Mucosa of descending colon (tissue), 3 donors: ENCODE data around the gene SPRTN. TPM values are rescaled to one million over a fixed set of nuclear protein-coding genes. Genes with fewer than 3 reads are reported as not detected.
A peak's percentile ranks its signal among the peaks of the same experiment; 100 is the strongest.
"Not testable (repeated sequence)": the region's sequence is repeated elsewhere in the genome, so short reads cannot be mapped to it uniquely, and the experiment has no call there.

ENCODE experiments used
- ATAC-seq: fragments of 200-7000 bp; cut with Tn5 transposase; one replicate; pipeline ENCODE4 v1.9.1; 2020; ENCODE audit warnings: mild to moderate bottlenecking, moderate library complexity
- DNase-seq, 3 donors: peaks; one replicate each; pipeline ENCODE4 v3.0.0-alpha.2; 2020
- H3K36me3 ChIP-seq: fragments of 200-600 bp; one replicate; pipeline ENCODE4 v1.8.0; 2021; ENCODE audit warnings: low read depth, mild to moderate bottlenecking
- H3K4me1 ChIP-seq: fragments of 200-600 bp; one replicate; pipeline ENCODE4 v1.8.0; 2021; ENCODE audit warnings: low read depth, mild to moderate bottlenecking
- H3K4me3 ChIP-seq: fragments of 200-600 bp; one replicate; pipeline ENCODE4 v1.8.0; 2021; ENCODE audit warnings: mild to moderate bottlenecking
- H3K9me3 ChIP-seq: fragments of 200-600 bp; one replicate; pipeline ENCODE4 v1.8.0; 2021; ENCODE audit warnings: mild to moderate bottlenecking
- intact Hi-C, 2 donors: fragments of 100-400 bp; cut with DNase I in 1 of 2; cut with micrococcal nuclease in 1 of 2; formaldehyde crosslinking; loops; one replicate each; pipeline versions ENCODE4 v1.11.0 to v1.11.1; 2022; cut with DNase I, micrococcal nuclease
- total RNA-seq, 3 donors: library from RNA; stranded (reverse); fragmentation: NEBNext Ultra II Directional in 2 of 3; extraction: Animal tissue kit (Norgen Biotek cat#: 25700) in 2 of 3; gene quantifications; one replicate each; pipeline versions ENCODE4 v1.2.1 to v1.2.4, GENCODE V29; 2021 to 2023
- TF ChIP-seq, protein P1 (sequence below): fragments of 200-600 bp; IDR thresholded peaks from one replicate; pipeline ENCODE4 v1.8.0; 2022; ENCODE audit warnings: antibody characterized with exemption, mild to moderate bottlenecking
- donor health status: DM: no; HTN: no; CAD: no; lungs with moderate emphysema.
- donor health status: DM: no; HTN: no; CAD: no.
- donor health status: DM: no; HTN: yes; CAD: no.

The SPRTN gene
- total RNA-seq, 3 donors from 2014 or later = 10.7 to 13.1 (median 11.5) TPM

DNA sequence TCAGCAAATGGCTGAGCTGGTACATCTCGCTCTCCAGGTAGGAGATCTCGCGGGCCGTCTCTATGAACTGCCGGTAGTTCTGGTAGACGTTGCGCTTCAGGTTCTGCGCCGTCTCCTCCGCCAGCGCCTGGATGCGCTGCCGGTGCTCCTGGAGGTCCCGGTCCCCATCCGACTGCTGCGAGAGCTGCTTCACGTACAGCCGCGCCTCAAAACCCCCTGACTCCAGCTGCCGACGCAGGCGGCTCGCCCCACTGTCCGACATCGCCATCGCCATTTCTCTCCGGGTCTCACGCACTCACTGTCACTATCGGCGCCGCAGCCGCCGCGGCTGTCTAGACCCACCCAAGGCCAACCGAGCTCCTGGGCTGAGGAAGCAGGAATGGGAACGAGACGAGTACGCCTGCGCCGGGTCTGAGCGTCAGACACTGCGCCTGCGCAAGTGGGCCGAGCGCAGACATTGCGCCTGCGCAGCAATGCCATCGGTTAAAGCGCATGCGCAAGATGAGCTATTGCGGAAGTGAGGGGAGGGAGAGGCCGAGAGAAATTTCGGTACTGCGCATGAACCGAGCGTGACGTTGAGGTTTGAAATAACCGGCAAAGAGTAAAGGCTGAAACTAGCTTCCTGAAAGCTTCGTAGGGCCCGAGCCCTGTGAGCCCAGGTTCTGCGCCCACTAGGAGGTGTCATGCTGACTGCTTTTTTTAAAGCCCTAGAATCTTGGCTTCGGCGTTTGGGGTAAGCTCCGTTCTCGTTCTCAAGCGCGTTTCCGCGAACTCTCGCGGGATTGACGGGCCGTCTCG, 422 bp upstream of the SPRTN start, which contains the start of gene EXOC8:
Gene EXOC8, minus strand, starts transcription at position 381 of the 798 bp plus-strand sequence. Its CDS starts 107 bp downstream, at position 274.
- Histone ChIP-seq H3K9me3 (no peaks in the 10 kb centered on the region), H3K4me1 (peaks cover 44% of the 10 kb centered on the region), H3K36me3 (no peaks in the 10 kb centered on the region), H3K4me3 (peak within 1 kb of the TSS; percentile 88)
- ATAC-seq (peak; percentile 93), DNase-seq (peak; percentile 96 to 100 (median 96))
- intact Hi-C loops = no loop called here
- TF ChIP-seq, protein P1, sequence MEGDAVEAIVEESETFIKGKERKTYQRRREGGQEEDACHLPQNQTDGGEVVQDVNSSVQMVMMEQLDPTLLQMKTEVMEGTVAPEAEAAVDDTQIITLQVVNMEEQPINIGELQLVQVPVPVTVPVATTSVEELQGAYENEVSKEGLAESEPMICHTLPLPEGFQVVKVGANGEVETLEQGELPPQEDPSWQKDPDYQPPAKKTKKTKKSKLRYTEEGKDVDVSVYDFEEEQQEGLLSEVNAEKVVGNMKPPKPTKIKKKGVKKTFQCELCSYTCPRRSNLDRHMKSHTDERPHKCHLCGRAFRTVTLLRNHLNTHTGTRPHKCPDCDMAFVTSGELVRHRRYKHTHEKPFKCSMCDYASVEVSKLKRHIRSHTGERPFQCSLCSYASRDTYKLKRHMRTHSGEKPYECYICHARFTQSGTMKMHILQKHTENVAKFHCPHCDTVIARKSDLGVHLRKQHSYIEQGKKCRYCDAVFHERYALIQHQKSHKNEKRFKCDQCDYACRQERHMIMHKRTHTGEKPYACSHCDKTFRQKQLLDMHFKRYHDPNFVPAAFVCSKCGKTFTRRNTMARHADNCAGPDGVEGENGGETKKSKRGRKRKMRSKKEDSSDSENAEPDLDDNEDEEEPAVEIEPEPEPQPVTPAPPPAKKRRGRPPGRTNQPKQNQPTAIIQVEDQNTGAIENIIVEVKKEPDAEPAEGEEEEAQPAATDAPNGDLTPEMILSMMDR = no peak

DNA sequence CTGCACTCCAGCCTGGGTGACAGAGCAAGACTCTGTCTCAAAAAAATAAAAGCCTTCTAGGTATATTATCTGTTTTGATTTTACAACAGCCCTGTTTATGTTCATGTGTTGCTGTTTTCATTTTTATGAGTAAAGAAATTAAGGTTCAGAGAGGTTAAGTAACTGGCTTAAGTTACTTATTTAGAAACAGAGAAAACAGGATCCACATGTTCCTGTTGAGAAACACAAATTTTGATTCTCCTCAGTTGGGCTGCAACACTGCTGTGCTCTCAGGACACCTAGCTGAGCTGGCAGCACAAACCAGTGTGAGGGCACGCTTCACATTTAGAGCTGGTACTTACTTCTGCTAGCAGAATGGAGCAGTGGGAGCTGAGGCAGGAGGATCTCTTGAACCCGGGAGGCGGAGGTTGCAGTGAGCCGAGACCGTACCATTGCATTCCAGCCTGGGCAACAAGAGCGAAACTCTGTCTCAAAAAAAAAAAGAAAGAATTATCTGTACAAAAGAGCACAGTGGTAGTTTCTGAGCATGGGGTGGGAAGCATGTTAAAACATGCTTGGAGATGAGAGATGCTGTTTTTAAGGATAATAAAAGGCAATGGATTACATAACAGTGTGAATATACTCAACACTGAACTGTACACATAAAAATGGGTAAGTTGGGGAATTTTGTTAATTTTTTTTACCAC, 2.4 kb downstream of the SPRTN start:
- no peaks in the 10 kb centered on the region for H3K36me3 ChIP-seq

DNA sequence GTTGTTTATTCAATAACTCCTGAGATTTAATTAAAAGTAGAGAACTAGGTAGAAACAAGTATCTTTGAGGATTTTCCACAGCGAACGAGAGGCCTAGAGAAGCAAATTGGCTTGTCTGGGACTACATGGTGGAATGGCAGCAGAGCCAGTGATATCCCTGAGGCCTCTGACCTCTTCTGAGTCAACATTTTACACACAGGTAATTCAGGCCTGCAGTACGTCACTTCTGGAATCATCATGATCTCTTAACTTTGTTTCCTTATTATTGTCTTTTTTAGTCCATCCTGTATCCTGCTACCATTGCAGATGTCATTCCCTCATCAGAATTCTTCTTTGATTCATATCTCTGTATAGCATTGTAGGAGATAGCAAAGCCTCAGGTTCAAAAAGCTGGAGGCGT, 9.9 kb downstream of the SPRTN start:
- DNase-seq = no peak
- H3K4me1 ChIP-seq = no peaks in the 10 kb centered on the region
- H3K4me3 ChIP-seq = no peak overlapping the region
- intact Hi-C loops = no loop called here
- no peaks in the 10 kb centered on the region for H3K36me3 ChIP-seq
- peak; percentile 78 for ATAC-seq
- TF ChIP-seq, protein P1 = no peak
- no peaks in the 10 kb centered on the region for H3K9me3 ChIP-seq

More for the DNA sequence above, 2.4 kb downstream of the SPRTN start:
- H3K9me3 ChIP-seq = no peaks in the 10 kb centered on the region
- DNase-seq = no peak
- no peak for ATAC-seq
- H3K4me1 ChIP-seq = peaks cover 25% of the 10 kb centered on the region
- TF ChIP-seq, protein P1 = no peak
- intact Hi-C loops = no loop called here
- H3K4me3 ChIP-seq = no peak overlapping the region

DNA sequence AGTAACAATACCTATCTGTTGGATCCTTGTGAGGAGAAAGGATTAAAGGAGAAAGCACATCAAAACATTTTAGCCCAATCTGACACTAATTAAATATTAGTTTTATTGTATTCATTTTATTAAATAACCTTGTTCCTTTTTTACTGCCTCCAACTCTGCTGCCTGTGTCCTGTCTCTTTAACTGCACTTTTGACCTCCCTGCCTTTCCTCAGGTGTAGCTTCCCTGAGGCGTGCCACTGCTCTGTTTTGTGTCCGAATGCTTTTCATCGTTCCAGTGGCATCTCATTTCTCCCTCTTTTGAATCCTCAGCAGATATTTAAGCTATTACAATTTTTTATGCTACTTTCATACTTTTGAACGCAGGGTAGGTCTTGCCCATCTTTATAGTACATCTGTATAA, 10.3 kb downstream of the SPRTN start:
- H3K4me1 ChIP-seq = no peaks in the 10 kb centered on the region
- DNase-seq = no peak
- H3K4me3 ChIP-seq = no peak overlapping the region
- H3K9me3 ChIP-seq = no peaks in the 10 kb centered on the region
- peak; percentile 56 for ATAC-seq
- intact Hi-C loops = no loop called here
- TF ChIP-seq, protein P1 = no peak
- H3K36me3 ChIP-seq = no peaks in the 10 kb centered on the region

DNA sequence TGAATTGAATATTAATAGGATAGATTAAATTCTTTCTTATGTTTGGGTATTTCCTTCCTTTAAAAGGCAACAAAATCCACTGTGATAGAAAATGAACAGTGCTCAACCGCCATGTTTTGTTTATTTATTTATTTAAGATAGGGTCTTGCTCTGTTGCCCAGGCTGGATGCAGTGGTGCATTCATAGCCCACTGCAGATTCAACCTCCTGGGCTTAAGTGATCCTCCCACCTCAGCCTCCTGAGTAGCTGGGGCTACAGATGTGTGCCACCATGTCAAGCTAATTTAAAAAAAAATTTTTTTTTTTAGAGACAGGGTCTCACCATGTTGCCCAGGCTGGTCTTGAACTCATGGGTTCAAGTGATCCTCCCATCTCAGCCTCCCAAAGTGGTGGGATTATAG, 10.8 kb downstream of the SPRTN start:
- H3K4me3 ChIP-seq, ATAC-seq, intact Hi-C loops, H3K36me3 ChIP-seq, DNase-seq, H3K9me3 ChIP-seq, H3K4me1 ChIP-seq: not testable (repeated sequence)

DNA sequence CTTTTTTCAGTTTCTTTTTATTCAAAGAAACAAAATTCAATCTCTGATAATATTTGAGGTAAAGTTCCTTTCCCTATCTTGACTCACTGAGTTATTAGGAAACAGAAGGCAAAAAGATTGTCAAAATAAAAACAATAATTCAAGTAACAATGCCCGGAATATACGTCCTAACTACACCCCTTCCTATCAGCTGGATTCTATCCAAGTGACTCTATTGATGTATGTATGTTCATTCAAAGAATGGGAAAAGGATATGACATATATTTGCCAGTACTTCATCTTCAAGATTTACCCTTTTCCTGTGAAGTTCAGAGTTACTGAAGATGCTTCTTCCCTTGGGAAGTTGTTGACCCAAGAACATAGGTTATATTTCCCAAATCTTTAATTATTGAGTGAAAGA, 13.7 kb downstream of the SPRTN start:
- TF ChIP-seq, protein P1 = no peak
- intact Hi-C loops = no loop called here
- no peaks in the 10 kb centered on the region for H3K4me1 ChIP-seq
- ATAC-seq (no peak), DNase-seq (no peak)
- no peaks in the 10 kb centered on the region for H3K9me3 ChIP-seq
- H3K36me3 ChIP-seq = no peaks in the 10 kb centered on the region
- no peak overlapping the region for H3K4me3 ChIP-seq
